ENCODE measurements around the gene TUBA1A.
"Not testable (repeated sequence)": the region's sequence is repeated elsewhere in the genome, so short reads cannot be mapped to it uniquely, and the experiment has no call there.

The TUBA1A gene

DNA sequence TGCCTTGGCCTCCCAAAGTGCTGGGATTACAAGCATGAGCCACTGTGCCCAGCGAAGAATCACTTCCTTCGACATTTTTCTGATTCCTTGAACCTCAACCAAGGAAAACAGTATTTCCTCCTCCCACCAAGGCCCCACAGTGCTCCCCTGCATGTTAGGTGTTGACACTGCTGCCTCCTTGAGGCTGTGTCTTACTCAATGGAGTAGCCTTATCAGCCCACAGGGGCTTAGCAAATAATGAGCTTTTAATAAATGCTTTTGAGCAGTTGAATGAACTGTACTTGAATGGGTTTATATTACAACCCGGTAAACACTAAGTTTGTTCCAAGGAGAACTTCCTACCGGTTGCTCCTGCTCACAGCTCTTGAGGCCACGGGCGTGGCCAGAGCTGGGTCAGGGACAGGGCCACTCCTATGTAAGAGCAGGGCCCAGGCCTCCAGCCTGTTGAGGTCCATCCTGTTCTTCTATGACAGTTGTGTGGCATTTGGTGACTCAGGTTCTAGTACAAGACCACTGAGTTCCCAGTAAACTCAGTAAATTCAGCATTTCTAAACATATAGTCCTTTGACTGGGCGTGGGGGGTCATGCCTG is 36.8 kb upstream of the TUBA1A start:
- Histone ChIP-seq H3K27me3 (no peaks in the 10 kb centered on the region), H3K4me1 (no peaks in the 10 kb centered on the region), H4K20me1 (no peaks in the 10 kb centered on the region), H3K9ac (no peak overlapping the region), H3K36me3 (no peaks in the 10 kb centered on the region), H3K4me2 (no peak overlapping the region), H3K27ac (no peak overlapping the region), H3K9me3 (no peaks in the 10 kb centered on the region), H3K4me3 (no peak overlapping the region)
- no peak for TF ChIP-seq Cebpa-rat (IDR thresholded peaks at IDR 0.05)

GRCh38 chr12:49223590-49224369 is 34.9 kb upstream of the TUBA1A start:
- no peak for TF ChIP-seq Cebpa-rat (IDR thresholded peaks at IDR 0.05)
- no peak overlapping the region for H3K4me2 ChIP-seq
- no peak overlapping the region for H3K9ac ChIP-seq
- H3K4me1 ChIP-seq, result no peaks in the 10 kb centered on the region
- H3K27ac ChIP-seq, result no peak overlapping the region
- no peaks in the 10 kb centered on the region for H3K36me3 ChIP-seq
- no peaks in the 10 kb centered on the region for H4K20me1 ChIP-seq
- no peaks in the 10 kb centered on the region for H3K27me3 ChIP-seq
- no peak overlapping the region for H3K4me3 ChIP-seq
- H3K9me3 ChIP-seq, result no peaks in the 10 kb centered on the region

DNA sequence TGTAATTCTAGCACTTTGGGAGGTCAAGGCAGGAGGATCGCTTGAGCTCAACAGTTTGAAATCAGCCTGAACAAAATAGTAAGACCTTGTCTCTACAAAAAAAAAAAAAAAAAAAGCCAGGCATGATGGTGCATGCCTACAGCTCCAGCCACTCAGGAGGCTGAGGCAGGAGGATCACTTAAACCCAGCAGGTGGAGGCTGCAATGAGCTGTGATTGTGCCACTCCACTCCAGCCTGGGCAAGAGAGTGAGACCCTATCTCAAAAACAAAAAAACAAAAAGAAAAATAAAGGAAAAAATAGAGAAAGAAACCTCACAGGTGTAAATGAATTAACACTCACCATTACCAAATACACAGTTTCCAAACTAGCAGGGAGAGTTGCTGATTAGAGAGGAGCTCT is 34.2 kb upstream of the TUBA1A start:
- no peaks in the 10 kb centered on the region for H3K27me3 ChIP-seq
- TF ChIP-seq Cebpa-rat (IDR thresholded peaks at IDR 0.05), result no peak
- H3K4me2 ChIP-seq, result no peak overlapping the region
- no peaks in the 10 kb centered on the region for H3K9me3 ChIP-seq
- H3K4me1 ChIP-seq, result no peaks in the 10 kb centered on the region
- no peak overlapping the region for H3K9ac ChIP-seq
- no peaks in the 10 kb centered on the region for H3K36me3 ChIP-seq
- no peaks in the 10 kb centered on the region for H4K20me1 ChIP-seq
- H3K4me3 ChIP-seq, result no peak overlapping the region
- no peak overlapping the region for H3K27ac ChIP-seq

- no peaks in the 10 kb centered on the region for H3K27me3 ChIP-seq
- H3K36me3 ChIP-seq, result no peaks in the 10 kb centered on the region
- H4K20me1 ChIP-seq, result no peaks in the 10 kb centered on the region
- H3K9me3 ChIP-seq, result no peaks in the 10 kb centered on the region
- H3K4me1 ChIP-seq, result peaks cover 1% of the 10 kb centered on the region
- H3K4me2 ChIP-seq, result no peak overlapping the region
- no peak overlapping the region for H3K27ac ChIP-seq
- no peak for TF ChIP-seq Cebpa-rat (IDR thresholded peaks at IDR 0.05)
- H3K9ac ChIP-seq, result no peak overlapping the region
- no peak overlapping the region for H3K4me3 ChIP-seq
These were observed 32.1 kb upstream of the TUBA1A start for GRCh38 chr12:49220972-49221371.

DNA sequence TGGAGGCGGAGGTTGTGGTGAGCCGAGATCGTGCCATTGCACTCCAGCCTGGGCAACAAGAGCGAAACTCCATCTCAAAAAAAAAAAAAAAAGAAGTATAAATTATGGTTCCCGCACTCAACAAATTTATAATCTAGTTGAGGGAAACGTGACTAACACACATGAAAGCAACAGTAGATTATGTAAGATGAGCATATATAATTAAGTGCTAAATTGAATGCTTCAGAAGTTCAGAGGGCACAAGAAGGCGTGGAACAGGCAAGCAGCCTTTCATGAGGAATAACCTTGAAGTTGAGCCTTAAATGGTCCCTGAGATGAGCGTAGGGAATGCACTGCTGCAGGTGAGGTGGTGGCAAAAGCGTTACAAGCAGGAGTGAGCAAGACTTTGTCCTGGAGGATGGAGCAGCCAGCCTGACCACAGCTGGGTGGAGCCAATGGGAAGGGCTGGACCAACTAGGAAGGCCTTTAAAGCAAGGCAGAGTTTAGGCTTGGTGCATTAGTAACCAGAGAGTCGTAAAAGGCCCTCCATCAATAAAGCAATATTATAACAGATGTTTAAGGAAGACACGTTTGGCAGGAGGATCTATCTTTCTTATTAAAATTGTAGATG is 30.6 kb upstream of the TUBA1A start:
- no peaks in the 10 kb centered on the region for H3K36me3 ChIP-seq
- H3K4me3 ChIP-seq, result no peak overlapping the region
- no peaks in the 10 kb centered on the region for H3K27me3 ChIP-seq
- H3K9ac ChIP-seq, result no peak overlapping the region
- H4K20me1 ChIP-seq, result no peaks in the 10 kb centered on the region
- no peak overlapping the region for H3K27ac ChIP-seq
- no peak overlapping the region for H3K4me2 ChIP-seq
- H3K4me1 ChIP-seq, result peaks cover 16% of the 10 kb centered on the region
- TF ChIP-seq Cebpa-rat (IDR thresholded peaks at IDR 0.05), result no peak
- H3K9me3 ChIP-seq, result no peaks in the 10 kb centered on the region

DNA sequence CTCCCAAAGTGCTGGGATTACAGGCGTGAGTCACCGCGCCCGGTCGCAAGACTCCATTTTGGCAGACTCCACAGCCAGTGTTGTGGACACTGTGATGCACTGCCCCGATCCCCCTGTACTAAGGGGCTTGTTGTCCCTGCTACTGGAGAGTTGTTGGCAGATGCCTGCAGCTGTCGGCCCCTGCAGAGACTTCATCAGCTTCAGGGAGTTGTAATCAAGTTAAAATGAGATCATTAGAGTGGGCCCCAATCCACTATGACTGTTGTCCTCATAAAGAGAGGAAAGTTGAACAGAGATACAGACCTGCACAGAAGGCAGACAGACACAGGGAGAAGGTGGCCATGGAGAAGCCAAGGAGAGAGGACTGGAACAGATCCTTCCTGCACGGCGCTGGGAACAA is 23.7 kb upstream of the TUBA1A start:
- H3K4me2 ChIP-seq, result no peak overlapping the region
- H3K27me3 ChIP-seq, result no peaks in the 10 kb centered on the region
- no peak overlapping the region for H3K9ac ChIP-seq
- no peak for TF ChIP-seq Cebpa-rat (IDR thresholded peaks at IDR 0.05)
- no peaks in the 10 kb centered on the region for H3K9me3 ChIP-seq
- H3K27ac ChIP-seq, result no peak overlapping the region
- no peaks in the 10 kb centered on the region for H3K36me3 ChIP-seq
- no peak overlapping the region for H3K4me3 ChIP-seq
- H4K20me1 ChIP-seq, result no peaks in the 10 kb centered on the region
- peaks cover 26% of the 10 kb centered on the region for H3K4me1 ChIP-seq

DNA sequence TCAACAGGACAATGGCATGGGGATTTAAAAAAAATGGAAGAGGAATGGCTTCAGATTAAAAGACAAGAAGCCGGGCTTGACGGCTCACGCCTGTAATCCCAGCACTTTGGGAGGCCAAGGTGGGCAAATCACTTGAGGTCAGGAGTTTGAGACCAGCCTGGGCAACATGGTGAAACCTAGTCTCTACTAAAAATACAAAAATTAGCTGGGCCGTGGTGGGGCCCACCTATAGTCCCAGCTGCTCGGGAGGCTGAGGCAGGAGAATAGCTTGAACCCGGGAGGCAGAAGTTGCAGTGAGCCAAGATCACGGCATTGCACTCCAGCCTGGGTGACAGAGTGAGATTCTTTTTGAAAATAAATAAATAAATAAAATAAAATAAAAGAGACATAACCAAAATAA is 21.8 kb upstream of the TUBA1A start:
- not testable (repeated sequence) for H3K27me3 ChIP-seq, H3K4me3 ChIP-seq, H3K36me3 ChIP-seq, H3K4me2 ChIP-seq, H3K9ac ChIP-seq, H3K9me3 ChIP-seq, H3K27ac ChIP-seq, H4K20me1 ChIP-seq
- peaks cover 22% of the 10 kb centered on the region for H3K4me1 ChIP-seq

- peaks cover 2% of the 10 kb centered on the region; the same call in 1 of the 2 replicates for H3K4me1 ChIP-seq
- no peak overlapping the region for H3K4me3 ChIP-seq
- no peaks in the 10 kb centered on the region for H4K20me1 ChIP-seq
- H3K27ac ChIP-seq, result no peak overlapping the region
- no peaks in the 10 kb centered on the region for H3K9me3 ChIP-seq
- no peak overlapping the region for H3K4me2 ChIP-seq
- no peak for TF ChIP-seq Cebpa-rat (IDR thresholded peaks at IDR 0.05)
- H3K27me3 ChIP-seq, result no peaks in the 10 kb centered on the region
- no peaks in the 10 kb centered on the region for H3K36me3 ChIP-seq
- H3K9ac ChIP-seq, result no peak overlapping the region
These were observed 19.8 kb upstream of the TUBA1A start for GRCh38 chr12:49208676-49209075.

- TF ChIP-seq Cebpa-rat (IDR thresholded peaks at IDR 0.05), result no peak
- Histone ChIP-seq H4K20me1 (no peaks in the 10 kb centered on the region), H3K27ac (no peak overlapping the region), H3K4me3 (no peak overlapping the region), H3K9me3 (no peaks in the 10 kb centered on the region), H3K27me3 (no peaks in the 10 kb centered on the region), H3K4me1 (no peaks in the 10 kb centered on the region), H3K36me3 (no peaks in the 10 kb centered on the region), H3K4me2 (no peak overlapping the region), H3K9ac (no peak overlapping the region)
These were observed 19.3 kb upstream of the TUBA1A start for GRCh38 chr12:49208146-49208545.

DNA sequence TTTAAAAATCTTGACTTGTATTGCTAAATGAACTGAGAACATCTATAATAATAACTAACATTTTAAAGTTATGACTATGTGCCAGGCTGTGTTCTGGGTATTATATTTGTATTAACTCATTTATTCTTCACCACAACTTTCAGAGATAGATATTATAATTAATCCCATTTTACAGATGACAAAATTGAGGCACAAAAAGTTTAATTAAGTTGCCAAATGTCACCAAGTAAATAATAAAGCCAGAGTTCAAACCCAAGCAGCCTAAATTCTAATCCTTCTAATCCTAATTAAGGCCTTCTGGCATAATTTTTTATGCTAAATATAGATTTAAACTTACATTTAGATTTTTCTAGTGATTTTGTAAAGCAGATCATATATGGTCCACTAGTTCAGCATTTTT is 17.5 kb upstream of the TUBA1A start:
- H4K20me1 ChIP-seq, result no peaks in the 10 kb centered on the region
- H3K27ac ChIP-seq, result no peak overlapping the region
- H3K27me3 ChIP-seq, result no peaks in the 10 kb centered on the region
- H3K4me2 ChIP-seq, result no peak overlapping the region
- no peaks in the 10 kb centered on the region for H3K36me3 ChIP-seq
- no peaks in the 10 kb centered on the region for H3K9me3 ChIP-seq
- H3K4me1 ChIP-seq, result peaks cover 7% of the 10 kb centered on the region
- no peak overlapping the region for H3K4me3 ChIP-seq
- TF ChIP-seq Cebpa-rat (IDR thresholded peaks at IDR 0.05), result no peak
- no peak overlapping the region for H3K9ac ChIP-seq

Measured in BLaER1 (cell line).